ENCODE measurements around the gene ZP1.

The ZP1 gene

GRCh38 chr11:60857378-60858232 is 9.7 kb upstream of the ZP1 start:
- Histone ChIP-seq H3K9me3 (ENCODE audit: control insufficient read depth, insufficient read depth, low read length) (no peaks in the 10 kb centered on the region), H3K4me1 (ENCODE audit: control insufficient read depth, insufficient read depth, low read length) (no peaks in the 10 kb centered on the region), H3K27me3 (ENCODE audit: control insufficient read depth, insufficient read depth, low read length) (peaks cover 26% of the 10 kb centered on the region), H3K4me3 (ENCODE audit: low read depth, low read length) (no peak overlapping the region), H3K9ac (ENCODE audit: low read depth, low read length) (no peak overlapping the region), H3K36me3 (ENCODE audit: control insufficient read depth, insufficient read depth, low read length) (no peaks in the 10 kb centered on the region)

- no peak overlapping the region for H3K4me3 ChIP-seq (ENCODE audit: low read depth, low read length)
- H3K9me3 ChIP-seq (ENCODE audit: control insufficient read depth, insufficient read depth, low read length): no peaks in the 10 kb centered on the region
- no peaks in the 10 kb centered on the region for H3K36me3 ChIP-seq (ENCODE audit: control insufficient read depth, insufficient read depth, low read length)
- H3K9ac ChIP-seq (ENCODE audit: low read depth, low read length): no peak overlapping the region
- no peaks in the 10 kb centered on the region for H3K4me1 ChIP-seq (ENCODE audit: control insufficient read depth, insufficient read depth, low read length)
- H3K27me3 ChIP-seq (ENCODE audit: control insufficient read depth, insufficient read depth, low read length): peaks cover 21% of the 10 kb centered on the region
These were observed 9.1 kb upstream of the ZP1 start for GRCh38 chr11:60858236-60858635.

GRCh38 chr11:60858731-60859464 is 8.4 kb upstream of the ZP1 start:
- Histone ChIP-seq H3K9ac (ENCODE audit: low read depth, low read length) (no peak overlapping the region), H3K4me3 (ENCODE audit: low read depth, low read length) (no peak overlapping the region)

GRCh38 chr11:60859616-60860250 is 7.6 kb upstream of the ZP1 start:
- Histone ChIP-seq H3K27me3 (ENCODE audit: control insufficient read depth, insufficient read depth, low read length) (peaks cover 6% of the 10 kb centered on the region), H3K4me3 (ENCODE audit: low read depth, low read length) (no peak overlapping the region), H3K4me1 (ENCODE audit: control insufficient read depth, insufficient read depth, low read length) (no peaks in the 10 kb centered on the region), H3K36me3 (ENCODE audit: control insufficient read depth, insufficient read depth, low read length) (no peaks in the 10 kb centered on the region), H3K9ac (ENCODE audit: low read depth, low read length) (no peak overlapping the region), H3K9me3 (ENCODE audit: control insufficient read depth, insufficient read depth, low read length) (no peaks in the 10 kb centered on the region)

More at GRCh38 chr11:60858731-60859464, 8.4 kb upstream of the ZP1 start:
- Histone ChIP-seq H3K4me1 (ENCODE audit: control insufficient read depth, insufficient read depth, low read length) (no peaks in the 10 kb centered on the region), H3K36me3 (ENCODE audit: control insufficient read depth, insufficient read depth, low read length) (no peaks in the 10 kb centered on the region), H3K9me3 (ENCODE audit: control insufficient read depth, insufficient read depth, low read length) (no peaks in the 10 kb centered on the region), H3K27me3 (ENCODE audit: control insufficient read depth, insufficient read depth, low read length) (peaks cover 15% of the 10 kb centered on the region)

- H3K9ac ChIP-seq (ENCODE audit: low read depth, low read length): no peak overlapping the region
- no peaks in the 10 kb centered on the region for H3K27me3 ChIP-seq (ENCODE audit: control insufficient read depth, insufficient read depth, low read length)
- no peak overlapping the region for H3K4me3 ChIP-seq (ENCODE audit: low read depth, low read length)
- no peaks in the 10 kb centered on the region for H3K4me1 ChIP-seq (ENCODE audit: control insufficient read depth, insufficient read depth, low read length)
- no peaks in the 10 kb centered on the region for H3K9me3 ChIP-seq (ENCODE audit: control insufficient read depth, insufficient read depth, low read length)
- H3K36me3 ChIP-seq (ENCODE audit: control insufficient read depth, insufficient read depth, low read length): no peaks in the 10 kb centered on the region
These were observed 6.4 kb upstream of the ZP1 start for GRCh38 chr11:60860943-60861342.

GRCh38 chr11:60862171-60862570 is 5.2 kb upstream of the ZP1 start:
- no peaks in the 10 kb centered on the region for H3K9me3 ChIP-seq (ENCODE audit: control insufficient read depth, insufficient read depth, low read length)
- H3K4me1 ChIP-seq (ENCODE audit: control insufficient read depth, insufficient read depth, low read length): no peaks in the 10 kb centered on the region
- H3K4me3 ChIP-seq (ENCODE audit: low read depth, low read length): no peak overlapping the region
- H3K36me3 ChIP-seq (ENCODE audit: control insufficient read depth, insufficient read depth, low read length): no peaks in the 10 kb centered on the region
- H3K27me3 ChIP-seq (ENCODE audit: control insufficient read depth, insufficient read depth, low read length): no peaks in the 10 kb centered on the region
- no peak overlapping the region for H3K9ac ChIP-seq (ENCODE audit: low read depth, low read length)

GRCh38 chr11:60863550-60864521 is 3.5 kb upstream of the ZP1 start:
- no peaks in the 10 kb centered on the region for H3K27me3 ChIP-seq (ENCODE audit: control insufficient read depth, insufficient read depth, low read length)
- no peak overlapping the region for H3K9ac ChIP-seq (ENCODE audit: low read depth, low read length)
- no peaks in the 10 kb centered on the region for H3K36me3 ChIP-seq (ENCODE audit: control insufficient read depth, insufficient read depth, low read length)
- no peaks in the 10 kb centered on the region for H3K9me3 ChIP-seq (ENCODE audit: control insufficient read depth, insufficient read depth, low read length)
- H3K4me3 ChIP-seq (ENCODE audit: low read depth, low read length): no peak overlapping the region
- no peaks in the 10 kb centered on the region for H3K4me1 ChIP-seq (ENCODE audit: control insufficient read depth, insufficient read depth, low read length)

GRCh38 chr11:60864856-60865513 is 2.4 kb upstream of the ZP1 start:
- no peak overlapping the region for H3K4me3 ChIP-seq (ENCODE audit: low read depth, low read length)
- no peak overlapping the region for H3K9ac ChIP-seq (ENCODE audit: low read depth, low read length)
- no peaks in the 10 kb centered on the region for H3K27me3 ChIP-seq (ENCODE audit: control insufficient read depth, insufficient read depth, low read length)
- H3K9me3 ChIP-seq (ENCODE audit: control insufficient read depth, insufficient read depth, low read length): no peaks in the 10 kb centered on the region
- no peaks in the 10 kb centered on the region for H3K4me1 ChIP-seq (ENCODE audit: control insufficient read depth, insufficient read depth, low read length)
- no peaks in the 10 kb centered on the region for H3K36me3 ChIP-seq (ENCODE audit: control insufficient read depth, insufficient read depth, low read length)

- Histone ChIP-seq H3K36me3 (ENCODE audit: control insufficient read depth, insufficient read depth, low read length) (no peaks in the 10 kb centered on the region), H3K9ac (ENCODE audit: low read depth, low read length) (no peak overlapping the region), H3K27me3 (ENCODE audit: control insufficient read depth, insufficient read depth, low read length) (no peaks in the 10 kb centered on the region), H3K4me1 (ENCODE audit: control insufficient read depth, insufficient read depth, low read length) (peaks cover 2% of the 10 kb centered on the region), H3K9me3 (ENCODE audit: control insufficient read depth, insufficient read depth, low read length) (no peaks in the 10 kb centered on the region), H3K4me3 (ENCODE audit: low read depth, low read length) (no peak overlapping the region)
These were observed 734 bp downstream of the ZP1 start for GRCh38 chr11:60867871-60868681.

GRCh38 chr11:60868682-60869450 is 1.5 kb downstream of the ZP1 start:
- H3K27me3 ChIP-seq (ENCODE audit: control insufficient read depth, insufficient read depth, low read length): no peaks in the 10 kb centered on the region
- H3K4me3 ChIP-seq (ENCODE audit: low read depth, low read length): no peak overlapping the region
- H3K36me3 ChIP-seq (ENCODE audit: control insufficient read depth, insufficient read depth, low read length): no peaks in the 10 kb centered on the region
- H3K9ac ChIP-seq (ENCODE audit: low read depth, low read length): no peak overlapping the region
- no peaks in the 10 kb centered on the region for H3K9me3 ChIP-seq (ENCODE audit: control insufficient read depth, insufficient read depth, low read length)
- peaks cover 2% of the 10 kb centered on the region for H3K4me1 ChIP-seq (ENCODE audit: control insufficient read depth, insufficient read depth, low read length)

All from iPS-15b (cell line).